A549 (cell line): Measurements from ENCODE around the gene DENND5A. TPM values are rescaled to one million over a fixed set of nuclear protein-coding genes. Genes with fewer than 3 reads are reported as not detected.

ENCODE experiments used
- ATAC-seq, 2 experiments: fragments of 200-7000 bp in 1 of 2; fragments of >200 bp in 1 of 2; cut with Nextera tagmentation in 1 of 2; cut with Tn5 transposase in 1 of 2; 3 replicates each; pipeline versions ENCODE4 v1.8.0 to v1.9.1; 2018 to 2020; ENCODE audit warnings: mild to moderate bottlenecking in 1 of 2, moderate library complexity in 1 of 2
- CTCF ChIA-PET: fragments of 300-600 bp; sonication (Branson Sonifier 250); formaldehyde crosslinking; extraction: SDS; loops from one replicate; lab custom pipeline; 2021; ENCODE audit warnings: antibody characterized with exemption, inconsistent platforms; lab: Yijun Ruan, JAX
- POLR2A ChIA-PET: fragments of 350-600 bp; formaldehyde crosslinking; extraction: SDS; loops from one replicate; lab custom pipeline; 2021; ENCODE audit warnings: antibody characterized with exemption, inconsistent platforms; lab: Yijun Ruan, JAX
- DNase-seq, 2 experiments: peaks; one replicate each; pipeline versions ENCODE4 v3.0.0 to v3.0.0-alpha.2; 2011 to 2016; ENCODE audit warnings: low read depth in 1 of 2, low spot score in 1 of 2
- FAIRE-seq: peaks from 2 replicates; lab custom pipeline; 2011; peaks lifted over from hg19 to GRCh38; lab: Jason Lieb, UNC
- H3K27ac ChIP-seq, 2 experiments: fragments of >200 bp; sonication (Bioruptor Twin); formaldehyde crosslinking; 3 replicates each; pipeline ENCODE4 v1.5.1; 2016 to 2017
- H3K4me1 ChIP-seq: fragments of >200 bp; sonication (Bioruptor Twin); formaldehyde crosslinking; 3 replicates; pipeline ENCODE4 v1.6.1; 2016
- H3K4me2 ChIP-seq: fragments of >200 bp; sonication (Bioruptor Twin); formaldehyde crosslinking; 3 replicates; pipeline ENCODE4 v1.6.1; 2016
- H3K4me3 ChIP-seq: fragments of >200 bp; sonication (Bioruptor Twin); formaldehyde crosslinking; 3 replicates; pipeline ENCODE4 v1.5.1; 2016
- H3K9me3 ChIP-seq: fragments of >200 bp; sonication (Bioruptor Twin); formaldehyde crosslinking; 3 replicates; pipeline ENCODE4 v1.6.1; 2016
- CBX8 ChIP-seq: fragments of 200-600 bp; sonication (generic); IDR thresholded peaks from 2 replicates; pipeline ENCODE4 v1.6.1; 2016
- CHD2 ChIP-seq: fragments of 150-350 bp; IDR thresholded peaks from 2 replicates; pipeline ENCODE4 v1.6.1; 2014; ENCODE audit warnings: low read length; ENCODE audit not compliant: partially characterized antibody
- EP300 ChIP-seq, 2 experiments: fragments of >200 bp; sonication (Bioruptor Twin); formaldehyde crosslinking; IDR thresholded peaks; 2 replicates in 1 of 2; 3 replicates in 1 of 2; pipeline ENCODE4 v1.6.1; 2016 to 2017
- FOSB ChIP-seq: fragments of 250-450 bp; sonication (Bioruptor Pico); IDR thresholded peaks from 2 replicates; pipeline ENCODE4 v1.5.0; 2020; ENCODE audit warnings: mild to moderate bottlenecking, moderate library complexity
- GATA3 ChIP-seq: IDR thresholded peaks from 2 replicates; pipeline ENCODE4 v1.6.1; 2012; ENCODE audit warnings: borderline replicate concordance
- HEYL ChIP-seq: fragments of 250-450 bp; sonication (Bioruptor Pico); IDR thresholded peaks from 2 replicates; pipeline ENCODE4 v1.8.0; 2021; ENCODE audit warnings: mild to moderate bottlenecking, moderate library complexity
- JUNB ChIP-seq: fragments of >200 bp; sonication (Bioruptor Twin); formaldehyde crosslinking; IDR thresholded peaks from 2 replicates; pipeline ENCODE4 v1.6.1; 2016
- KDM5A ChIP-seq: fragments of 200-600 bp; sonication (generic); IDR thresholded peaks from 2 replicates; pipeline ENCODE4 v1.6.1; 2016; ENCODE audit warnings: antibody characterized with exemption, mild to moderate bottlenecking
- MAFK ChIP-seq: fragments of 450-650 bp; IDR thresholded peaks from 2 replicates; pipeline ENCODE4 v1.6.1; 2014; ENCODE audit not compliant: partially characterized antibody
- MAZ ChIP-seq: fragments of 150-350 bp; IDR thresholded peaks from 2 replicates; pipeline ENCODE4 v1.6.1; 2014; ENCODE audit warnings: antibody characterized with exemption, low read depth, low read length, borderline replicate concordance
- MYC ChIP-seq: IDR thresholded peaks from 2 replicates; pipeline ENCODE4 v1.6.1; 2012; ENCODE audit warnings: mild to moderate bottlenecking, inconsistent platforms, low read length, improper control_type of control experiment, borderline replicate concordance
- NFE2L2 ChIP-seq: fragments of 150-350 bp; conservative IDR thresholded peaks from 2 replicates; pipeline ENCODE4 v1.6.1; 2014; ENCODE audit warnings: low read length
- NPAS2 ChIP-seq: fragments of 250-450 bp; sonication (Bioruptor Pico); IDR thresholded peaks from 2 replicates; pipeline ENCODE4 v1.8.0; 2022; ENCODE audit warnings: mild to moderate bottlenecking, moderate library complexity, borderline replicate concordance
- PHF8 ChIP-seq: fragments of 200-600 bp; sonication (generic); IDR thresholded peaks from 2 replicates; pipeline ENCODE4 v1.6.1; 2016; ENCODE audit warnings: low read depth, mild to moderate bottlenecking, antibody characterized with exemption, moderate library complexity, borderline replicate concordance
- POLR2A ChIP-seq: IDR thresholded peaks from 2 replicates; pipeline ENCODE4 v1.6.1; 2012; ENCODE audit warnings: mild to moderate bottlenecking, low read length
- RAD21 ChIP-seq, 2 experiments: fragments of >200 bp in 1 of 2; sonication (Bioruptor Twin) in 1 of 2; formaldehyde crosslinking in 1 of 2; IDR thresholded peaks in 1 of 2; conservative IDR thresholded peaks in 1 of 2; 2 replicates in 1 of 2; 3 replicates in 1 of 2; pipeline ENCODE4 v1.6.1; 2012 to 2018; ENCODE audit warnings: inconsistent platforms in 1 of 2
- RCOR1 ChIP-seq: fragments of 150-350 bp; IDR thresholded peaks from 2 replicates; pipeline ENCODE4 v1.6.1; 2014; ENCODE audit warnings: antibody characterized with exemption, low read length, low read depth
- RNF2 ChIP-seq: fragments of 200-600 bp; sonication (generic); IDR thresholded peaks from 2 replicates; pipeline ENCODE4 v1.6.1; 2016; ENCODE audit warnings: low read depth, mild to moderate bottlenecking, antibody characterized with exemption, moderate library complexity, borderline replicate concordance
- TP53 ChIP-seq: fragments of 250-450 bp; sonication (Bioruptor Pico); IDR thresholded peaks from 2 replicates; pipeline ENCODE4 v1.5.0; 2021; ENCODE audit warnings: mild to moderate bottlenecking, moderate library complexity
- ZC3H11A ChIP-seq: fragments of 450-650 bp; IDR thresholded peaks from 2 replicates; pipeline ENCODE4 v1.6.1; 2014; ENCODE audit warnings: antibody characterized with exemption, mild to moderate bottlenecking
- ZFP36 ChIP-seq: fragments of 450-650 bp; IDR thresholded peaks from 2 replicates; pipeline ENCODE4 v1.6.1; 2014; ENCODE audit warnings: borderline replicate concordance; ENCODE audit not compliant: partially characterized antibody
- WGBS: methylation state at CpG from one replicate; pipeline ENCODE4 v1.1.6; 2017; ENCODE audit errors: missing lambda C conversion rate; 5-methylcytosine and 5-hydroxymethylcytosine counted together
- polyA plus RNA-seq, 4 experiments: library from polyadenylated mRNA; depleted of rRNA in 3 of 4; stranded (reverse); fragments of >200 nt; fragmentation: RNase III in 1 of 4; extraction: RNeasy Plus Mini Kit Qiagen cat#74134 plus additional on column Dnase treatment in 1 of 4; gene quantifications; 2 replicates in 3 of 4; 3 replicates in 1 of 4; pipeline ENCODE4 v1.2.3, GENCODE V29; 2011 to 2017
- TF ChIP-seq, protein P1 (sequence below): fragments of 450-650 bp; IDR thresholded peaks from 2 replicates; pipeline ENCODE4 v1.6.1; 2014; ENCODE audit warnings: antibody characterized with exemption
- TF ChIP-seq, protein P2 (sequence below): IDR thresholded peaks from 2 replicates; pipeline ENCODE4 v1.6.1; 2012; ENCODE audit warnings: low read depth, borderline replicate concordance

Gene DENND5A
- polyA plus RNA-seq, 2 of the 4 experiments (the other 2 are of a cell fraction), result 36.6 to 88.7 TPM

DNA sequence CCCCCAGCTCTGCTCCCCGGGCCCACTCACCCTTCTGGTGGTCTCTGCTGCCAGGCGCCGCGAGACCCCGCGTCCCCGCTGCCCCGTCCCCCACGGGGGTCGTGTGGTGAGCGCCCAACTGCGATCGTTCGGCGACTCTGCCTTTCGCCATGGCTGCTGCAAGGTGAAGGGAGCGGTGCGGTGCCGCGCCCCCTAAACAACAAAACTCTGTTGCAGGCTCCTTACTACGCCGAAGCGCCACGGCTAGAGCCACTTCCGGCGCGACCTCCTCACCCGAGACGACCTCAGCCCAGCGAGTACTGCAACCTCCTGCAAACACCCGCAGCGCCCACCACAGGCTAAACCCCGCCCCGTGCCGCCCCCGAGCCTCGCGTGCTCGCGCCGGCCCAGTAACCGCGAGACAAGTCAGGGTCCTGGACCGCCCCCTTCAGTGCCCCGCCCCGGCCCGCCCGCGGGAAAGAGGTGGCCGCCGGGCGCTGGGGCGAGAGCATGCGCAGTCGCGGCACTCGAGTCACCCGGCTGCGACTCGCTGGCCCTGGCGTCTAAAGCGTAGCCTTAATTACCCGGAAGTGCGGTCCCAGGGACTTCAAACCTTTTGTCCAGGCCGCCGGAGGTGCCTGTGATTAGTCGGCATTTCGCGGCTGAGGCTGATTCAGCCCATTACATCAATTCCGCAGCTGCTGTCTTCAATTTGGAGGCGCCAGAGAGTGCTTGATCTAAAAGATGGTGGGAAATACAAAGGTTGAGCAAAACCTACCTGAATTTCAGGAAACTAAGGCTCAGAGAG, 49.3 kb upstream of the DENND5A start, which contains the start of gene TMEM41B (continued):
- peak; percentile 93 for TF ChIP-seq MAFK
- no peak for TF ChIP-seq FOSB (CRISPR knock-in tag)
- TF ChIP-seq RAD21 (conservative IDR thresholded peaks at IDR 0.05 in 1 of 2, IDR thresholded peaks at IDR 0.05 in 1 of 2), result peak in 1 of 2 experiments; percentile 11; a peak in 1 of 5 replicates
- TF ChIP-seq, protein P1, sequence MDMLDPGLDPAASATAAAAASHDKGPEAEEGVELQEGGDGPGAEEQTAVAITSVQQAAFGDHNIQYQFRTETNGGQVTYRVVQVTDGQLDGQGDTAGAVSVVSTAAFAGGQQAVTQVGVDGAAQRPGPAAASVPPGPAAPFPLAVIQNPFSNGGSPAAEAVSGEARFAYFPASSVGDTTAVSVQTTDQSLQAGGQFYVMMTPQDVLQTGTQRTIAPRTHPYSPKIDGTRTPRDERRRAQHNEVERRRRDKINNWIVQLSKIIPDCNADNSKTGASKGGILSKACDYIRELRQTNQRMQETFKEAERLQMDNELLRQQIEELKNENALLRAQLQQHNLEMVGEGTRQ, result peak; percentile 54; the same call in 1 of the 2 replicates
- peak; percentile 80 for TF ChIP-seq CHD2
- TF ChIP-seq NFE2L2, result 0 out of 2 replicates have a peak, but pooled peaks have one; percentile 7
- TF ChIP-seq MAZ, result no peak
- TF ChIP-seq RCOR1, result no peak
- 0 out of 2 replicates have a peak, but pooled peaks have one; percentile 65 for TF ChIP-seq MYC
- TF ChIP-seq, protein P2, sequence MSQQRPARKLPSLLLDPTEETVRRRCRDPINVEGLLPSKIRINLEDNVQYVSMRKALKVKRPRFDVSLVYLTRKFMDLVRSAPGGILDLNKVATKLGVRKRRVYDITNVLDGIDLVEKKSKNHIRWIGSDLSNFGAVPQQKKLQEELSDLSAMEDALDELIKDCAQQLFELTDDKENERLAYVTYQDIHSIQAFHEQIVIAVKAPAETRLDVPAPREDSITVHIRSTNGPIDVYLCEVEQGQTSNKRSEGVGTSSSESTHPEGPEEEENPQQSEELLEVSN, result peak; percentile 76; the same call in 1 of the 2 replicates
- peak; percentile 84 for TF ChIP-seq POLR2A
- TF ChIP-seq, all 56 proteins: peak for 14

DNA sequence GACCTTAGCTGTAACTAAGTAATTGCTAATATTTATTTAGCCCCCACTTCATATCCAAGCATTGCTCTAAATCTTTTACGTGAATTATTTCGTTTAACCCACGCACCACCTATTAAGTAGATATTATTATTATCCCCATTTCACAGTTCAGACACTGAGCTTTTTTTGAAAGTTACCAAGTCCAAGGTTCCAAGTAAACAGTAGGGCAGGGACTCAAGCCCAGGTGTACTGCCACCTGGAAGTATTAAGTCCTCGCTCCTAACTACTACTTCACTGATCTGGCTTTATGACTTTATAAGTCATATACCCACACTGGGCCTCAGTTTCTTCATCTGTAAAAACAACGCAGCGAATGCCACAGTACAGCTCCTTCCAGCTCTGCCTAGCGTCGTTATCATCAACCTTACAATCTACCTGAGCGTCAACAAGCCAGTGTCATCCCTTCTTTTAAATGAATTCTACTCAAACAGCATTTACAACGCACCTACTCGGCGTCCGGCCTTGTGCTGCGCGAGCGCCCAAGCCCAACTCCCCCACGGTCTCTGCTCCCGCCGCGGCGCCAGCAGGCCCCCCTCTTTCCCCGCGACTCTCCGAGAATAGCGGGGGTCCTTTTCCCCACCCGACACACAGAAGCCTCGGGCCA, 48.6 kb upstream of the DENND5A start:
- POLR2A ChIA-PET, result interaction anchor here (0.8 to 2.0 kb wide), 4 partner anchors 51 to 147 kb away, joined by 3 to 9 read pairs (median 6); partner anchors contain the start of gene ZNF143
- no peak for FAIRE-seq
- no peaks in the 10 kb centered on the region for H3K9me3 ChIP-seq
- no peak for TF ChIP-seq EP300 (IDR thresholded peaks at IDR 0.05)
- TF ChIP-seq GATA3, result no peak
- no peak for TF ChIP-seq RNF2
- no peak for TF ChIP-seq PHF8
- no peak for TF ChIP-seq JUNB
- TF ChIP-seq HEYL (CRISPR knock-in tag), result no peak
- TF ChIP-seq RCOR1, result no peak
- no peak for TF ChIP-seq ZC3H11A
- TF ChIP-seq CBX8, result no peak
- no peak for TF ChIP-seq TP53 (CRISPR knock-in tag)
- no peak for TF ChIP-seq NPAS2 (CRISPR knock-in tag)
- no peak for TF ChIP-seq ZFP36
- no peak for TF ChIP-seq KDM5A
- no peak for TF ChIP-seq MYC
- TF ChIP-seq MAFK, result no peak
- TF ChIP-seq, all 56 proteins: peak for 0
- Histone ChIP-seq H3K4me1 (peaks cover 32% of the 10 kb centered on the region), H3K27ac (peak overlapping the region; percentile 88 to 93), H3K4me3 (peak overlapping the region; percentile 78), H3K4me2 (peak overlapping the region; percentile 78)
- CTCF ChIA-PET, result interaction anchor here (0.9 to 1.2 kb wide), 4 partner anchors 8 to 193 kb away, joined by 3 to 4 read pairs (median 3); no protein-coding TSS in a partner anchor
- ATAC-seq, result peak; percentile 38 to 43
- peak in 1 of 2 experiments; percentile 37 for DNase-seq
- 1% methylated on average over 27 of the region's 27 CpGs for WGBS
